ENCODE measurements around the gene CDH18. TPM values are rescaled to one million over a fixed set of nuclear protein-coding genes. Genes with fewer than 3 reads are reported as not detected.

The CDH18 gene
- total and polyA plus RNA-seq, 2 of the 13 experiments (the other 11 are each of a cell fraction or from before 2014, with no cell fraction given), result not detected

DNA sequence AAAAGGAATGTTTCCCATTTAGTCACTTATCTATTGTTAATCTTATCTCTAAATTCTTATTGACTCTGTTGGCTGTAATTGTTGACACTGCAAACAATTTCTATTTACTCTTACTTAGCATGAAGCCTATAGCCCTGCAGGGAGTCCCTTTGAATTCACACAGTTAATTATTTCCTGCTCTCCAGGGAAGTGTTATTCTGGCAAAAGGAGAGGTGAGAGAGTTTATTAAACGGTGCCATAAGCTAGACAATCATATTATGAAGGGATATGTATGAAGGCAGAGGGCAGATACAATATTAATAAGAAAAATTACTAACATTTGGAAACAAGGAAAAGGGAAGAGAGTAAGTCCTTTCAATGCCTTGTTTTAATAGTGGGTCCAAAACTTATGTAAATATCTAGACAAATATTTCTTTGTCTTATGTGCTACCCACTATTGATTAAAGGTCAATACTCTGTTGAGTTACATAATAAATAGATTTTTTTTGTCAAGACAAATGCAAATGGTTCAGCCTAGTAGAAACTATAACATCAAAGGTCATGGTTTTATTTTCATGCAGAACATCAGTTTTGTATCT lies 107.1 kb downstream of the CDH18 start (continued):
- TF ChIP-seq NFRKB (IDR thresholded peaks at IDR 0.05) (no peak), ZMYM4 (CRISPR knock-in tag; IDR thresholded peaks at IDR 0.05) (no peak), TEAD2 (CRISPR knock-in tag; IDR thresholded peaks at IDR 0.05) (no peak), NR2F1 (CRISPR knock-in tag; IDR thresholded peaks at IDR 0.05) (no peak; a peak in 1 of 4 replicates), TCF7L2 (IDR thresholded peaks at IDR 0.05; ENCODE audit: low read depth, low read length) (peak; percentile 69), NFE2 (CRISPR knock-in tag; IDR thresholded peaks at IDR 0.05) (no peak), FOXA3 (CRISPR knock-in tag; IDR thresholded peaks at IDR 0.05) (peak; percentile 98), NR1H2 (CRISPR knock-in tag; IDR thresholded peaks at IDR 0.05; ENCODE audit: borderline replicate concordance, low read depth) (no peak), ZNF629 (CRISPR knock-in tag; conservative IDR thresholded peaks at IDR 0.05) (no peak), HNRNPH1 (optimal IDR thresholded peaks at IDR 0.05; ENCODE audit: low read depth, low read length) (no peak), ZC3H13 (CRISPR knock-in tag; IDR thresholded peaks at IDR 0.05) (no peak), ZNF382 (CRISPR knock-in tag; IDR thresholded peaks at IDR 0.05; ENCODE audit: borderline replicate concordance) (no peak), CREM (IDR thresholded peaks at IDR 0.05) (peak; percentile 65), CREM (CRISPR knock-in tag; IDR thresholded peaks at IDR 0.05) (no peak), ZNF451 (CRISPR knock-in tag; IDR thresholded peaks at IDR 0.05) (no peak)
- TF ChIP-seq, protein P1, sequence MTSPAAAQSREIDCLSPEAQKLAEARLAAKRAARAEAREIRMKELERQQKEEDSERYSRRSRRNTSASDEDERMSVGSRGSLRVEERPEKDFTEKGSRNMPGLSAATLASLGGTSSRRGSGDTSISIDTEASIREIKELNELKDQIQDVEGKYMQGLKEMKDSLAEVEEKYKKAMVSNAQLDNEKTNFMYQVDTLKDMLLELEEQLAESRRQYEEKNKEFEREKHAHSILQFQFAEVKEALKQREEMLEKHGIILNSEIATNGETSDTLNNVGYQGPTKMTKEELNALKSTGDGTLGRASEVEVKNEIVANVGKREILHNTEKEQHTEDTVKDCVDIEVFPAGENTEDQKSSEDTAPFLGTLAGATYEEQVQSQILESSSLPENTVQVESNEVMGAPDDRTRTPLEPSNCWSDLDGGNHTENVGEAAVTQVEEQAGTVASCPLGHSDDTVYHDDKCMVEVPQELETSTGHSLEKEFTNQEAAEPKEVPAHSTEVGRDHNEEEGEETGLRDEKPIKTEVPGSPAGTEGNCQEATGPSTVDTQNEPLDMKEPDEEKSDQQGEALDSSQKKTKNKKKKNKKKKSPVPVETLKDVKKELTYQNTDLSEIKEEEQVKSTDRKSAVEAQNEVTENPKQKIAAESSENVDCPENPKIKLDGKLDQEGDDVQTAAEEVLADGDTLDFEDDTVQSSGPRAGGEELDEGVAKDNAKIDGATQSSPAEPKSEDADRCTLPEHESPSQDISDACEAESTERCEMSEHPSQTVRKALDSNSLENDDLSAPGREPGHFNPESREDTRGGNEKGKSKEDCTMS (CRISPR knock-in tag; conservative IDR thresholded peaks at IDR 0.05), result no peak
- TF ChIP-seq, protein P2, sequence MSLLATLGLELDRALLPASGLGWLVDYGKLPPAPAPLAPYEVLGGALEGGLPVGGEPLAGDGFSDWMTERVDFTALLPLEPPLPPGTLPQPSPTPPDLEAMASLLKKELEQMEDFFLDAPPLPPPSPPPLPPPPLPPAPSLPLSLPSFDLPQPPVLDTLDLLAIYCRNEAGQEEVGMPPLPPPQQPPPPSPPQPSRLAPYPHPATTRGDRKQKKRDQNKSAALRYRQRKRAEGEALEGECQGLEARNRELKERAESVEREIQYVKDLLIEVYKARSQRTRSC (CRISPR knock-in tag; IDR thresholded peaks at IDR 0.05; ENCODE audit: low read depth), result no peak
- TF ChIP-seq, protein P3, sequence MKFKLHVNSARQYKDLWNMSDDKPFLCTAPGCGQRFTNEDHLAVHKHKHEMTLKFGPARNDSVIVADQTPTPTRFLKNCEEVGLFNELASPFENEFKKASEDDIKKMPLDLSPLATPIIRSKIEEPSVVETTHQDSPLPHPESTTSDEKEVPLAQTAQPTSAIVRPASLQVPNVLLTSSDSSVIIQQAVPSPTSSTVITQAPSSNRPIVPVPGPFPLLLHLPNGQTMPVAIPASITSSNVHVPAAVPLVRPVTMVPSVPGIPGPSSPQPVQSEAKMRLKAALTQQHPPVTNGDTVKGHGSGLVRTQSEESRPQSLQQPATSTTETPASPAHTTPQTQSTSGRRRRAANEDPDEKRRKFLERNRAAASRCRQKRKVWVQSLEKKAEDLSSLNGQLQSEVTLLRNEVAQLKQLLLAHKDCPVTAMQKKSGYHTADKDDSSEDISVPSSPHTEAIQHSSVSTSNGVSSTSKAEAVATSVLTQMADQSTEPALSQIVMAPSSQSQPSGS (CRISPR knock-in tag; IDR thresholded peaks at IDR 0.05), result no peak
